ENCODE results near the gene ANKS1A. TPM values are rescaled to one million over a fixed set of nuclear protein-coding genes. Genes with fewer than 3 reads are reported as not detected.

The ANKS1A gene
- total RNA-seq, 1 experiment from 2014 or later: 14.4 TPM

DNA sequence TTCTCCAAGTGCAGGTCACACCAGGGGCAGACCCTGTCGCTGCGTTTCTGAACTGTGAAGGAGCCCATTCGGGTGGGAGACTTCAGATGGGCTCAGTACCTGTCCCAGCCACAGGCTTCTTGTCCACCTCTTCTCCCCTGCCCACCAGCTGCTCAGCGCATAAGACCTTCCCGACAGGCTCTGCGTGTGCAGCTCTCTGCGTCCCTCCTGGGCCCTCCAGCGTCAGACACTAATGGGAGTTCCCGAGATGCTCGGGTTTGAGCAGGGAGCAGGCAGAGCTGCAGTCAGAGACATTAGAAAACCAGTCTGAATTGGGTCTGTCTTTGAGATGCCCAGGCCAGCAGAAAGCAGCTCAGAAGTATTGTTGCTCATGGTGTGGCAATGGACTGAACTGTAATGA, 201.7 kb downstream of the ANKS1A start:
- intact Hi-C loops (cut with micrococcal nuclease; ENCODE audit: unreplicated experiment) (no loop called here), in situ Hi-C loops (cut with HindIII; ENCODE audit: low pct_unique_long_range_greater_than_20kb, low sequenced_read_pairs) (no loop called here)
- H3K36me3 ChIP-seq (ENCODE audit: control insufficient read depth, insufficient read depth, low read length): no peaks in the 10 kb centered on the region
- H3K4me1 ChIP-seq (ENCODE audit: control insufficient read depth, insufficient read depth, low read length): no peaks in the 10 kb centered on the region
- ATAC-seq (no peak), DNase-seq (ENCODE audit: low read depth, low spot score) (no peak)
- H3K27ac ChIP-seq (ENCODE audit: low read length): no peak overlapping the region
- ChIA-PET POLR2A (no interaction called here), CTCF (interaction anchor here (0.6 kb wide), 1 partner anchor 364 kb away, joined by 3 read pairs; no protein-coding TSS in a partner anchor)
- no peaks in the 10 kb centered on the region for H3K27me3 ChIP-seq (ENCODE audit: control insufficient read depth, insufficient read depth, low read length)
- no TSS peak for BruUV-seq (replicated peaks)
- no peaks in the 10 kb centered on the region for H3K9me3 ChIP-seq (ENCODE audit: control insufficient read depth, insufficient read depth, low read depth, low read length)
- H3K4me3 ChIP-seq (ENCODE audit: low read depth in 2 of 2, low read length in 2 of 2): no peak overlapping the region
- TF ChIP-seq POLR2AphosphoS5 (IDR thresholded peaks at IDR 0.05; ENCODE audit: low read depth, low read length) (no peak), CTCF (IDR thresholded peaks at IDR 0.05) (no peak), SIN3A (IDR thresholded peaks at IDR 0.05; ENCODE audit: borderline replicate concordance, insufficient read depth, low read depth, low read length) (no peak), TCF7L2 (IDR thresholded peaks at IDR 0.05; ENCODE audit: low read depth, low read length) (no peak)
- TF ChIP-seq, protein P1, sequence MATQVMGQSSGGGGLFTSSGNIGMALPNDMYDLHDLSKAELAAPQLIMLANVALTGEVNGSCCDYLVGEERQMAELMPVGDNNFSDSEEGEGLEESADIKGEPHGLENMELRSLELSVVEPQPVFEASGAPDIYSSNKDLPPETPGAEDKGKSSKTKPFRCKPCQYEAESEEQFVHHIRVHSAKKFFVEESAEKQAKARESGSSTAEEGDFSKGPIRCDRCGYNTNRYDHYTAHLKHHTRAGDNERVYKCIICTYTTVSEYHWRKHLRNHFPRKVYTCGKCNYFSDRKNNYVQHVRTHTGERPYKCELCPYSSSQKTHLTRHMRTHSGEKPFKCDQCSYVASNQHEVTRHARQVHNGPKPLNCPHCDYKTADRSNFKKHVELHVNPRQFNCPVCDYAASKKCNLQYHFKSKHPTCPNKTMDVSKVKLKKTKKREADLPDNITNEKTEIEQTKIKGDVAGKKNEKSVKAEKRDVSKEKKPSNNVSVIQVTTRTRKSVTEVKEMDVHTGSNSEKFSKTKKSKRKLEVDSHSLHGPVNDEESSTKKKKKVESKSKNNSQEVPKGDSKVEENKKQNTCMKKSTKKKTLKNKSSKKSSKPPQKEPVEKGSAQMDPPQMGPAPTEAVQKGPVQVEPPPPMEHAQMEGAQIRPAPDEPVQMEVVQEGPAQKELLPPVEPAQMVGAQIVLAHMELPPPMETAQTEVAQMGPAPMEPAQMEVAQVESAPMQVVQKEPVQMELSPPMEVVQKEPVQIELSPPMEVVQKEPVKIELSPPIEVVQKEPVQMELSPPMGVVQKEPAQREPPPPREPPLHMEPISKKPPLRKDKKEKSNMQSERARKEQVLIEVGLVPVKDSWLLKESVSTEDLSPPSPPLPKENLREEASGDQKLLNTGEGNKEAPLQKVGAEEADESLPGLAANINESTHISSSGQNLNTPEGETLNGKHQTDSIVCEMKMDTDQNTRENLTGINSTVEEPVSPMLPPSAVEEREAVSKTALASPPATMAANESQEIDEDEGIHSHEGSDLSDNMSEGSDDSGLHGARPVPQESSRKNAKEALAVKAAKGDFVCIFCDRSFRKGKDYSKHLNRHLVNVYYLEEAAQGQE (IDR thresholded peaks at IDR 0.05; ENCODE audit: insufficient read depth in 1 of 2, low read depth in 2 of 2, low read length in 1 of 2): no peak

DNA sequence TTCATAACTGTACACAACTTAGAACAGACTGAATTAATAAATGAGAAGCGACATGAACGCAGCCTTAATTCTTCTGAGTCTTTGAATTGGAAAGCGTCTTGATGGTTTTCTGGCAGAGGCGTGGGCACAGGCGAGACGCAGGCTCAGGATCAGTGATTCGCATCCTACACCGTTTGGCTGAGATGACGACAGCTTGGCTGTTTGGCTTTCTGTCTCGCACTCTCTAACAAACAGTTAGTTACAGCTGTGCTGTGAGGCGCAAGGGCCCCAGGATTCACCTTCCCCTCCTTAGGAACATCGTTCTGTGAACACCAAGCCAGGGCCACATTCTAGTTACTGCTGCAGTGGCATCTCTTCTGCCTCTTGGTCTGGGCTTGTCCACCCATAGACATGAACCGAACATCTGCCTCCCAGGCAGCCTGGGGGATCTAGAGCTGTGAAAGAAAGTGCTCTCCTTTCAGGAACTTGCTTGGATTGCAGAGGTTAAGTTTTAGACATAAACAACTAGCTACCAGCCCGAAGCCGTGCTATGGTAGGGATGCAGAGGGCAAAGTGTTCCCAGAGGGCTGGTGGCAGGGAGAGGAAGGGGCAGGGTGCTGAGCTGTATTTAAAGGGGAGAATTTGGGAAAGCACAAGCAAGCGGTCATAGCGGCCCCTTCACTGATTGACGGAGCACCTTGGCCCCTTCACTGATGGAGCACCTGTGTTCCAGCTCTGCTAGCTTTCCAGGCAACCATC, 202.5 kb downstream of the ANKS1A start:
- Histone ChIP-seq H3K27me3 (ENCODE audit: control insufficient read depth, insufficient read depth, low read length) (no peaks in the 10 kb centered on the region), H3K4me3 (ENCODE audit: low read depth in 2 of 2, low read length in 2 of 2) (no peak overlapping the region), H3K27ac (ENCODE audit: low read length) (no peak overlapping the region), H3K9me3 (ENCODE audit: control insufficient read depth, insufficient read depth, low read depth, low read length) (no peaks in the 10 kb centered on the region), H3K36me3 (ENCODE audit: control insufficient read depth, insufficient read depth, low read length) (no peaks in the 10 kb centered on the region), H3K4me1 (ENCODE audit: control insufficient read depth, insufficient read depth, low read length) (0 out of 2 replicates have a peak, but pooled peaks cover 3% of the 10 kb centered on the region)
- intact Hi-C loops (cut with micrococcal nuclease; ENCODE audit: unreplicated experiment): no loop called here
- BruUV-seq (replicated peaks): no TSS peak
- in situ Hi-C loops (cut with HindIII; ENCODE audit: low pct_unique_long_range_greater_than_20kb, low sequenced_read_pairs): no loop called here
- no peak for TF ChIP-seq TCF7L2 (IDR thresholded peaks at IDR 0.05; ENCODE audit: low read depth, low read length)
- TF ChIP-seq, protein P1 (IDR thresholded peaks at IDR 0.05; ENCODE audit: insufficient read depth in 1 of 2, low read depth in 2 of 2, low read length in 1 of 2): no peak
- no peak for TF ChIP-seq CTCF (IDR thresholded peaks at IDR 0.05)
- TF ChIP-seq POLR2AphosphoS5 (IDR thresholded peaks at IDR 0.05; ENCODE audit: low read depth, low read length): no peak
- TF ChIP-seq SIN3A (IDR thresholded peaks at IDR 0.05; ENCODE audit: borderline replicate concordance, insufficient read depth, low read depth, low read length): no peak
- ChIA-PET POLR2A (interaction anchor here (0.6 kb wide), 1 partner anchor 21 kb away, joined by 4 read pairs; no protein-coding TSS in a partner anchor), CTCF (no interaction called here)
- ATAC-seq (no peak), DNase-seq (ENCODE audit: low read depth, low spot score) (no peak)
